ENCODE measurements around the gene STK38L.

DNA sequence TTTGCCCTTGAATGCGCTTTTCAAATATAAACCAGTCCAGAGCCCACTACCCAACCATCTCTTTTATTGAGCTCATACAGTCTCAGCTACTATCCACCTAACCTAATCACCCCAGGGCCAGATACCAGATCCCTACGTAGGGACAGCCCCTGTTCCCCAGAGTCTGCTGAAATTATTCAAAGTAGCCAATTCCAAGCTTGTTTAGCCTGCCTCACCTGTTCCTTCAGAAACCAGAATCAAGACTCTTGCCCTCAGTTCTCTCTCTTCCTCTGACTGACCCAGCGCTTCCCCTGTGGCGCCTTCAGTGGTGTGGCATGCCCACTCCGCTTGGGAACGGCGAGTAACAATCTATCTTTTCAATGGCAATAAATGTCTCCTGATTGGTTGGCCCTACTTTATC lies 107.4 kb downstream of the STK38L start:
- no peak for TF ChIP-seq CTCF (IDR thresholded peaks at IDR 0.05)
- no peak for TF ChIP-seq SIN3A (IDR thresholded peaks at IDR 0.05; ENCODE audit: borderline replicate concordance, insufficient read depth, low read depth, low read length)
